DND-41 (cell line): Measurements from ENCODE around the gene SERBP1.

Experiments
- ATAC-seq: fragments of 200-7000 bp; cut with Tn5 transposase; 3 replicates; pipeline ENCODE4 v1.9.1; 2021; ENCODE audit warnings: low read depth; ENCODE audit not compliant: insufficient read depth
- DNase-seq: peaks from one replicate; pipeline ENCODE4 v3.0.0-alpha.2; 2020
- H2AFZ ChIP-seq: 2 replicates; pipeline ENCODE4 v1.6.0; 2012; ENCODE audit warnings: low read depth, low read length
- H3K27ac ChIP-seq: 2 replicates; pipeline ENCODE4 v1.5.1; 2012; ENCODE audit warnings: low read length, inconsistent platforms
- H3K27me3 ChIP-seq: fragments of 200-600 bp; sonication (generic); 2 replicates; pipeline ENCODE4 v1.6.0; 2012; ENCODE audit warnings: low read length, mild to moderate bottlenecking, inconsistent platforms; ENCODE audit not compliant: insufficient read depth, poor library complexity
- H3K36me3 ChIP-seq: 2 replicates; pipeline ENCODE4 v1.5.1; 2012; ENCODE audit warnings: low read length, inconsistent platforms; ENCODE audit not compliant: insufficient read depth
- H3K4me1 ChIP-seq: 2 replicates; pipeline ENCODE4 v1.5.1; 2012; ENCODE audit warnings: mild to moderate bottlenecking, low read length; ENCODE audit not compliant: insufficient read depth
- H3K4me2 ChIP-seq: 2 replicates; pipeline ENCODE4 v1.6.0; 2012; ENCODE audit warnings: mild to moderate bottlenecking, moderate library complexity, low read length, inconsistent platforms; ENCODE audit not compliant: insufficient read depth
- H3K4me3 ChIP-seq, 2 experiments: fragments of 200-600 bp in 1 of 2; shearing (Covaris generic) in 1 of 2; 2 replicates each; pipeline ENCODE4 v1.5.1; 2012 to 2016; ENCODE audit warnings: inconsistent platforms in 2 of 2, low read length in 2 of 2, mild to moderate bottlenecking in 2 of 2, low read depth in 1 of 2, moderate library complexity in 1 of 2
- H3K79me2 ChIP-seq: 2 replicates; pipeline ENCODE4 v1.6.0; 2012; ENCODE audit warnings: low read length, inconsistent platforms; ENCODE audit not compliant: insufficient read depth
- H3K9ac ChIP-seq: 2 replicates; pipeline ENCODE4 v1.6.0; 2012; ENCODE audit warnings: low read depth, mild to moderate bottlenecking, inconsistent platforms, low read length, moderate library complexity
- H3K9me3 ChIP-seq: 2 replicates; pipeline ENCODE4 v1.5.1; 2012; ENCODE audit warnings: low read length, moderate library complexity, mild to moderate bottlenecking, inconsistent platforms; ENCODE audit not compliant: insufficient read depth, severe bottlenecking
- H4K20me1 ChIP-seq: 2 replicates; pipeline ENCODE4 v1.6.0; 2012; ENCODE audit warnings: low read length; ENCODE audit not compliant: insufficient read depth
- CTCF ChIP-seq: IDR thresholded peaks from 2 replicates; pipeline ENCODE4 v1.5.1; 2012; ENCODE audit warnings: borderline replicate concordance, low read length, moderate library complexity, mild to moderate bottlenecking; ENCODE audit not compliant: poor library complexity, severe bottlenecking; ENCODE audit errors: extremely low read depth
- EZH2 ChIP-seq: IDR thresholded peaks from 3 replicates; pipeline ENCODE4 v1.6.1; 2012; ENCODE audit warnings: borderline replicate concordance, low read depth, mild to moderate bottlenecking, moderate library complexity, low read length, inconsistent platforms; ENCODE audit not compliant: severe bottlenecking

Gene SERBP1

DNA sequence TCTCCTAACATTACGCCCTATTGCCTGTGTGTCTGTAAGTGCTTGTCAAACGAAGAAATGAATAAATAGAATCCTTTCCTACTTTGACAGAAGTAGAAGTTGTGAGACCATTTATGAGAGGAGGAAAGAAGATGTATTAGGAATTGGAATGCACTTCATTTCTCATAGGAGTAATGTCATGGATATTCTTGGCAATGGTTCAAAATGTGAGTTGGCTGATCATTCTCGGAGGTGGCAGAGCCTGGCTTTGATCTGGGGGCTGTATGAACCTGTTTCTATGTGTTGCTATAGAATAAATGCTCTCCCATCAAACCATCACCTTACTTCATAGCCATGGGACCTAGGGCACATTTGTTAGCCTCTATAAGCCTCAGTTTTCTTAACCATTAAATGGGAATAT, 10.1 kb upstream of the SERBP1 start:
- Histone ChIP-seq H3K36me3 (no peaks in the 10 kb centered on the region), H3K27ac (no peak overlapping the region), H3K4me2 (no peak overlapping the region), H3K79me2 (no peaks in the 10 kb centered on the region), H3K27me3 (no peaks in the 10 kb centered on the region), H4K20me1 (no peaks in the 10 kb centered on the region), H3K4me3 (no peak overlapping the region), H3K4me1 (peaks cover 9% of the 10 kb centered on the region), H3K9ac (no peak overlapping the region), H3K9me3 (no peaks in the 10 kb centered on the region), H2AFZ (no peak overlapping the region)
- DNase-seq (no peak), ATAC-seq (no peak)
- TF ChIP-seq EZH2 (no peak), CTCF (no peak)

GRCh38 chr1:67439277-67440029, 9.3 kb upstream of the SERBP1 start:
- Histone ChIP-seq H3K27me3 (no peaks in the 10 kb centered on the region), H3K4me1 (peaks cover 9% of the 10 kb centered on the region), H3K9ac (no peak overlapping the region), H3K36me3 (no peaks in the 10 kb centered on the region), H2AFZ (no peak overlapping the region), H3K4me2 (no peak overlapping the region), H3K27ac (no peak overlapping the region), H4K20me1 (no peaks in the 10 kb centered on the region), H3K79me2 (no peaks in the 10 kb centered on the region), H3K4me3 (no peak overlapping the region), H3K9me3 (no peaks in the 10 kb centered on the region)
- TF ChIP-seq EZH2 (no peak), CTCF (no peak)
- ATAC-seq (no peak), DNase-seq (no peak)

DNA sequence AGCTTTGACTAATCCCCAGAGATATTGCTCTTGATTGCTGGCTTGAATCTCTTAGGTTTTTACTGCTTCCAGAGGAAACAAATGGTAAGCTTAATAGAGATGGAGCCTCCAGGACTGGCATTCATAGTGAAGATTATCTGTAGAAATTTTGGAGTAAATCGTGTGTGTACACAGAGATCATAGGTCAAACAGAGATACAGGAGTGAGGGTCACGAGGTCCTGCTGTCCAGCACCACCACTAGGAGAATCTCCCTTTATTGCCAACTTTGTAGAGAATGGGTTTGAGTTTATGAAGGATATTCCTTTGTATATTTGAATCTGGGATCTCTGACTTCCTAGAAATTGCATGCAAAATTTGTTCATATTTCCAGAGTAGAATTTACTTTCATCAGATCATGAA, 7.8 kb upstream of the SERBP1 start:
- no peaks in the 10 kb centered on the region for H3K9me3 ChIP-seq
- H2AFZ ChIP-seq: no peak overlapping the region
- no peaks in the 10 kb centered on the region for H3K79me2 ChIP-seq
- H3K27me3 ChIP-seq: no peaks in the 10 kb centered on the region
- H3K4me1 ChIP-seq: peaks cover 9% of the 10 kb centered on the region
- DNase-seq: no peak
- no peak overlapping the region for H3K27ac ChIP-seq
- H4K20me1 ChIP-seq: no peaks in the 10 kb centered on the region
- no peaks in the 10 kb centered on the region for H3K36me3 ChIP-seq
- no peak for TF ChIP-seq CTCF
- no peak for TF ChIP-seq EZH2
- no peak for ATAC-seq
- no peak overlapping the region for H3K9ac ChIP-seq
- no peak overlapping the region for H3K4me2 ChIP-seq
- no peak overlapping the region for H3K4me3 ChIP-seq
